ENCODE measurements around the gene CHCHD10.
A peak's percentile ranks its signal among the peaks of the same experiment; 100 is the strongest.

Gene CHCHD10

DNA sequence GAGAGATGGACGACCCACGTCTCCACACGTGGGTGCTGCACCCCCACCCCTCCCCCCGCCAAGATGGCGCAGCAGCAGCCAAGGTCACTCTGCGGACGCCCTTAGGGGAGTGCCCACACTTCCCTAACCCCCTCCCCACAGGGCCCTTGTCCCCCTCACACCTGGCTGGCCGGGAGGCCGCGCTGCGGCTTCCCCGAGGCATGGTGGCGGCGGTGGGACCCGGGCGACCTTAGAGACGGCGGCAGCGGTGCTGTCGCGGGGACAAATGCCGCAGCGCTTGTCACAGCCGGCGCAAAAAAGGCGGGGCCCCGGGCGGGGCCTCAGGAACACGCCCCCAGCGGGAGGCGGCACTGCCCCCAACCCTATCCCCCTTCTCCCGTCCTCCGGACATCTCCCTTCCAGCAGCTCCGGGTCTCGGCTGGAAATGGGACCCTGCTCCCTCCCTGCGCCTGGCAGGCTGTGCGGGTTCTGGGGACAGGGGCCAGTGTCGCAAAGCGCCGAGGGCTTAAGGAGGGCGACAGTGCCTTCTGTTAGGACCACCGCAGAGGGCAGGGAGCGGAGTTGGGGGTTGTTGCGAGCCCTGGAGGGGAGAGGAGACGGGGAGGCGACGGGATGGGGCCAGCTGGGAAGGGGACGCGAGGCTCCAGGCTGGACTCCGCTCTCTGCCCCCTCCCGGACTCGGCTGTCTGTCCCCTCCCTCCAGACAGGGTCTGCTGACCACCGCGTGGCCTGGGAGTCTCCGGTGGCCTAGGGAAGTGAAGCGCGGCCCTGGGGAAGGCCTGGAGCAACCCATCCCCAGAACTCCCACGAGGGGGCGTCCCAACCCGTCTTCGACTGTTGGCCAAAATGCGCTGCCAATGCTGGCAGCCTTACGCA, at the start of gene CHCHD10:
TSS of gene CHCHD10 (minus strand) at position 300 of the 876 bp plus-strand sequence. CDS start at position 202, 98 bp downstream.
- peak; percentile 80 for DNase-seq (ENCODE audit: low read depth)

DNA sequence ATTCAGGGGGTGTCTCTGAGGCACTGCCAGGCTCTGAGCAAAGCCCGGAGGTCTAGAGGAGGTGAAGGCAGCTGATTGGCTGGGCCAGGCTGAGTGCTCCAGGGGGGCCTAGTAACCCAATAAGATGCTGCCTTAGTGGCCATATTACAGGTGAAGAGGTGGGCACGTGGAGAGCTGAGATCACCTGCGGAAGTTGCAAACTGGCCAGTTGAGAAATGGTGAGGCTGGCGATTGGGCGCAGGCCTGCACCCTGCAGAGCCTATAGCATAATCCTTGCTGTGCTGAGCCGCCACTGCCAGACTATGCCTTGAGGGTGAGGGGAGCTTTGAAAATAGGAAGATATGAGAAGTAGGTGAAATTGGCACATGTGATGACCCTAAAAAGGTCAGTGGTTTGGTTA, 49.4 kb upstream of the CHCHD10 start:
- DNase-seq (ENCODE audit: low read depth) = no peak

DNA sequence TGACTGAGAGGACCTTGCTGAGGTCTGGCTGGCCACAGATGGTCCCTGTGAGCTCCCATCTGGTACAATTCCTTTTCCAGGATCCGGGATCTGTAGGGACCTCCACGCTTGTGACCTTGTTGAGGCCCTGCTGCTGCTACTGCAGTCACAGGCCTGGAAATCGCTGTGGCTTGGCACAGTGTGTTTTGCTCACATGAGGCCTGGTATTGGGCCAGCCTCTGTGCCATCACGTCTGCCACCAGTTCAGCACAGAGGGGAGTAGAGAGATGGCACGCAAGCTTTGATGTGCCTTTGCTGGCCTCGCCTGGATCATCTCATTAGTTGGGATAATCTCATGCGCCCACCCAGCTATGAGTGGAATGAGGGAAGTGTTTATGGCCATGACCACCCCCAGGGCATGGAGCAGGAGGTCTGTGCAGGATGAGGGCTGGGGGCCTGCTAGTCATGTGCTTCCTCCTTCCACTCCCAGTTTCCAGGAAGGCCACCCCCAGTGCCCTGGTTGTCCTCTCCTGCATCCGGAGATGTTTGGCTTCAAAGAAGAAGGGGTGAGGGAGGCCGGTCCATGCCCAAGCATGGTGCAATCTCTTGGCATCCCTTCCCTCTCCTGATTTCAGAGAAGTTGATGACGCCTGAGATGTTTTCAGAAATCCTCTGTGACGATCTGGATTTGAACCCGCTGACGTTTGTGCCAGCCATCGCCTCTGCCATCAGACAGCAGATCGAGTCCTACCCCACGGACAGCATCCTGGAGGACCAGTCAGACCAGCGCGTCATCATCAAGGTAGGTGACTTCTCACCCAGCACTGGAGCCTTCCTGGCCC, 48.6 kb upstream of the CHCHD10 start:
- no peak for DNase-seq (ENCODE audit: low read depth)

GRCh38 chr22:23815541-23816155, 47.9 kb upstream of the CHCHD10 start:
- DNase-seq (ENCODE audit: low read depth) = no peak

DNA sequence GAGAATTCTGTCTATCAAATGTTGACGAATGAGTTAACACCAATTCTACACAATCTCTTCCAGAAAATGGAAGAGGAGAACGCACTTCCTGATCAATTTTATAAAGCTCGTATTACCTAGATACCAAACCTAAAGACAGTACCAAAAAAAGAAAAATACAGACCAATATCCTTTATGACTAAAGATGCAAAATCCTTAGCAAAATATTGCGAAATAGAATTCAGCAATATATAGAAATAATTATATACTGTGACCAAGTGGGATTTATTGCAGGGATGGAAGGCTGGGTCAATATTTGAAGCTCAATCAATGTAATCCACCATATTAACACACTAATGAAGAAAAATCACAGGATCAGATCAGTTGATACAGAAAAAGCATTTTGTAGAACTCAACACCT, 44.6 kb upstream of the CHCHD10 start:
- DNase-seq (ENCODE audit: low read depth) = no peak

DNA sequence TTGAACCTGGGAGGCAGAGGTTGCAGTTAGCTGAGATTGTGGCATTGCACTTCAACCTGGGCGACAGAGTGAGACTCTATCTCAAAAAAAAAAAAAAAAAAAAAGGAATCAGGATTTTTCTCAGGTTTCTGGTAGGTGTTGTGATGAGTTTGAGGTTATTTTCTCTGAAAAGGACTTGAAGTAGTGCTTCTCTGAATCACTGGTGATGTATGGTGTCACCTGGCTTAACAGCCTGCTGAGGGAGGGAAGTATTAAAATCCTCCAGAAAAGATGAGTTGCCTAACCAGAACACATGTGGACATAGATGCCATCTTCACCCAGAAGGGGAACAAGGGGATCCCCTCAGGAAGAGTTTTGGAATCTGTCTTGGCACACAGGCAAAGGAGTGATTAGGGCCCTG, 39.1 kb upstream of the CHCHD10 start:
- no peak for DNase-seq (ENCODE audit: low read depth)

DNA sequence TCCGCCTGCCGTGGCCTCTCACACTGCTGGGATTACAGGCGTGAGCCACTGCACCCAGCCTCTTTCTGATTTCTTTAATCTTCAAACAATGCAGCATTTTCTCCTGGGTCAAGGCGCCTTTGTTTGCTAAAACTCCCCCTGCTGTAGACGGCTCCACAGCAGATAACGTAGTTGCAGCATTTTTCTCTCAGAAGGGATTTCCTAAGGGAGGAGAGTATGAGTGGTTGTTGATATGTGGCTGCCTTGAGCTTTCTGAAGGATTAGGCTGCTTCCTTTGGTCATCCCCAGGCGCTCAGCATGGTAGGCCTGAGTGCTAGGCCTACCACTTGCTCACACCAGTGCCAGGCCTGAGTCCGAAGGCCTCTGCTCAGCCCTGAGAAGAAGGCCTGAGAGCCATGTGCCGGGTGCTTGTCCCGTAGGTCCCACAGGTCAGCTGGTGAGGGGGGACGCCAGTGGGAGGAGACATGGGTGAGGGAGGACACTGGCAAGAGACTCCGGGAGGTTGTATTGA, 37.1 kb upstream of the CHCHD10 start:
- DNase-seq (ENCODE audit: low read depth) = no peak

DNA sequence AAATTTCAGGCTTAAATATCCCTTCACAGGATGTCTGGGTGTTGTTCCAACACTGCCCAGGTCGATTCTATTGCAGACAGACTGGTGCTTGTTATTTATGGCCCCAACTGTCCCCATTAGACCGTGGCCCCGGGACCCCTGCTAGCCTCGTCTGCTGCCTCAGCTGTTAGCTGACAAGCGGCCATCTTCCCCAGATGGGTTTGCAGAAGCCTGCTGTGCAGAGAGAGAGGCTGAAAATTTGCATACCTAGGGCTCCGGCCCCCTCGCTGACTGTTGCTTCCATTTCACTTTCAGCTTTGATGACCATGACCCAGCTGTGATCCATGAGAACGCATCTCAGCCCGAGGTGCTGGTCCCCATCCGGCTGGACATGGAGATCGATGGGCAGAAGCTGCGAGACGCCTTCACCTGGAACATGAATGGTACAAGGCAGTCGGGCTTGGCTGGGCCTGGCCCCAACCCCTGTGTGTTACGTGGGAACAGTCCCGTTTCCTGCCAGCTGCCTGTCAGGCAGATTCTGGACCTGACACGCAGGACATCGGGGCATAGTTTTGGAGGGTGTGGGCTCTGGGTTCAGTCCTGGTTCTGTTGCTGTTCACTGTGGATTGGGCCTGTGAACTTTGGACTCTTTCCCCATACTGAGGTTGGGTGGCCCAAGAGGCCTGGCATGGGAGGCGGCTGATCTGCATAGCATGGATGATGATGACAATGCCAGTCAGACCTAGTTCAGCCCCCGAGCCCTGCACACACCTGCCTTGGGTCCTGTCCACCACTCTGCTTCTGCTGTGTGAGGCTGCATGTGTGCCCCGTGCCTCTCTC, 35.4 kb upstream of the CHCHD10 start:
- DNase-seq (ENCODE audit: low read depth) = no peak

GRCh38 chr22:23801886-23802377, 34.2 kb upstream of the CHCHD10 start:
- DNase-seq (ENCODE audit: low read depth) = no peak

- DNase-seq (ENCODE audit: low read depth) = no peak
Observed at GRCh38 chr22:23801238-23801821, 33.6 kb upstream of the CHCHD10 start.

DNA sequence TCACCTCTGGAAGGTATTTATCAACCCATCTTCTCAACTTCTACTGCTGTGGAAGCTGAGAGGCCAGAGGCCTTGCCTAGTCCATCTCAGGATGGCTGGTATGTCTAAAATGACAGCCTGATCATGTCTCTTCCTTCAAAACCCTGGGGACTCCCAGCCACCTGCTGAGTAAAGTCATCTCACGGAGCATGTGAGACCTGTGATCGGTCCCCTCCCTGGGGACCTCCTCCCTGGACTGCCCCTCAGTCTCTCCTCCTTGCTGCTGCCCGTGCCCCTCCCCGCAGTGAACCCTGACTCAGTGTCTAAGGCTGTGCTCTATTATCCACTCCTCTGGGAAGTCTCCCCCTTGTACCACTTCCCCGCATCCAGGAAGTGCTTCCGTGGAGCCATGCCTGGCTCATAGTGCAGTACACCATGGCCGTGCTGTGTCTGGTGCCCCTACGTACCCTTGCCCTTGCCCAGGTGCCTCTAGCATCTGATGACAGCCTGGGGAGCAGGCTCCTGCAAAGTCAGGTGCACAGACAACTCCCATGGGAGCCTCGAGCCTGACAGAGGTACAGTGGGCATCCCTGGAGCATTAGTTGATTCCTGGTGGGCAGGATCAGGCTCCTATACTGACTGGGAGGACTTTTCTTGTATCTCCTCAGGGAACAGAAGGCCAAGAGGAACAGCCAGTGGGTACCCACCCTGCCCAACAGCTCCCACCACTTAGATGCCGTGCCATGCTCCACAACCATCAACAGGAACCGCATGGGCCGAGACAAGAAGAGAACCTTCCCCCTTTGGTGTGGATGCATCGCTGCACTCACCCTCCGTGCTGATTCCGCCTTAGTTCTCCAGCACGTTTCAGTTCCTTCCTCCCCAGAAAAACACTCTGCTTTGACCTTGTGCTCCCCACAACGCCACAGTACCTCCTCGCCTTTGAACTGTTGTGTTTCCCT, 32.8 kb upstream of the CHCHD10 start:
- no peak for DNase-seq (ENCODE audit: low read depth)

GRCh38 chr22:23796461-23796860, 28.7 kb upstream of the CHCHD10 start:
- DNase-seq (ENCODE audit: low read depth) = no peak

- DNase-seq (ENCODE audit: low read depth) = no peak
Observed at GRCh38 chr22:23793326-23793725, 25.6 kb upstream of the CHCHD10 start.

- DNase-seq (ENCODE audit: low read depth) = no peak
Observed at GRCh38 chr22:23791738-23792645, 24.2 kb upstream of the CHCHD10 start.

- DNase-seq (ENCODE audit: low read depth) = no peak
Observed at GRCh38 chr22:23790819-23791737, 23.3 kb upstream of the CHCHD10 start.

DNA sequence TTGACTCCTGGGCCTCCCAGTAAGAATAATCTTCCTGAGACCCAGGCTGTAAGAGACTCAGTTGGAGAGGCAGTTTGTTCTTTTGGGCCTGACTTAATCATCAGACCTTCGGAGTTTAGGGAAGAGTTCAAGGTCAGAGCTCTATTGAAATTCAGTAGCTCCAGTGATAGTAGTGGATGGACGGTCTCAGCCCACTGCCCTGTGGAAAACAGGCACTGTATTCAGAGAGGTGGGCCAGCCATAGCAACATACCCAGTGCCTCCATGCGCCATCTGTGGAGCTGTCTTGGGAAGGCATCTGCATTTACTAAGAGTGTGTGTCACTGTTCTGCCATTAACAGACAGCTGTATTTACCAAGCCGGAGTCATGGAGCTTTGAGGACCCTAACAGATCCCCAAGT, 21.9 kb upstream of the CHCHD10 start:
- DNase-seq (ENCODE audit: low read depth) = no peak

- no peak for DNase-seq (ENCODE audit: low read depth)
Observed at GRCh38 chr22:23789121-23789520, 21.3 kb upstream of the CHCHD10 start.

- no peak for DNase-seq (ENCODE audit: low read depth)
Observed at GRCh38 chr22:23787910-23788309, 20.1 kb upstream of the CHCHD10 start.
